Measurements from ENCODE around the gene FAM117A.
"Not testable (repeated sequence)": the region's sequence is repeated elsewhere in the genome, so short reads cannot be mapped to it uniquely, and the experiment has no call there.

The FAM117A gene

DNA sequence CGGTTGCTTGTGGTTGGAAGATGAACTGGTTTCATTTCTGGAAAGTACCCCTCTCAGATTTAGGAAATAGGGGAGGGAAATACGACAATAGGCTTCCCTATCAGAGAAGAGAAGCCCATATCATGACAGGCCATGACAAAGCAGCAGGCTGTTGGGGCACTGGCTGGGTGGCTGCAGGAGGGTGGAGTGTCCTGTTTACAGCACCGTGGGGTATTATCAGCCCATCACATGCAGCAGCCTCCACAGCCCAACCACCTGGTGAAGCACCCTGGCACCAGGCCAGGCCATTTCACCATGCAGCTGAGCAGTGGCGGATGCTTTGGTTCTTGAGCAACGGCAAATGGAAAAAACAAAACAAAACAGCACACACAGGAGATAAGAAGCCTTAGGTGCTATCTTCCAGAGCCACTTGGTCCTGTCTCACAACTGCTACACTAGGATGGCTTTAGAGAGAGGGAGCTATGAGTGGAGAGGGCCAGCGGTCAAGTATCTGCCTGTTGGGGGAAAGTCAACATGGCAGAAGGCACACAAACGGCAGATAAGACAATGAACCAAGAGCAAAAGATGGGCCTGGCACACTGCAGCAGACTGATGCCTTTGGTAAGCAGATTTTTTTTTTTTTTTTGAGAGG, 24.2 kb downstream of the FAM117A start:
- H3K9me3 Mint-ChIP-seq: no peaks in the 10 kb centered on the region
- peaks cover 63% of the 10 kb centered on the region for H3K4me1 Mint-ChIP-seq
- H3K27me3 Mint-ChIP-seq: no peaks in the 10 kb centered on the region
- H3K36me3 Mint-ChIP-seq: peaks cover 17% of the 10 kb centered on the region
- DNase-seq (ENCODE audit: low spot score in 2 of 2) (peak; percentile 89 to 94), ATAC-seq (ENCODE audit: low read depth) (peak; percentile 97)
- H3K4me3 Mint-ChIP-seq: peak overlapping the region; percentile 85
- H3K27ac Mint-ChIP-seq: peak overlapping the region; percentile 100

DNA sequence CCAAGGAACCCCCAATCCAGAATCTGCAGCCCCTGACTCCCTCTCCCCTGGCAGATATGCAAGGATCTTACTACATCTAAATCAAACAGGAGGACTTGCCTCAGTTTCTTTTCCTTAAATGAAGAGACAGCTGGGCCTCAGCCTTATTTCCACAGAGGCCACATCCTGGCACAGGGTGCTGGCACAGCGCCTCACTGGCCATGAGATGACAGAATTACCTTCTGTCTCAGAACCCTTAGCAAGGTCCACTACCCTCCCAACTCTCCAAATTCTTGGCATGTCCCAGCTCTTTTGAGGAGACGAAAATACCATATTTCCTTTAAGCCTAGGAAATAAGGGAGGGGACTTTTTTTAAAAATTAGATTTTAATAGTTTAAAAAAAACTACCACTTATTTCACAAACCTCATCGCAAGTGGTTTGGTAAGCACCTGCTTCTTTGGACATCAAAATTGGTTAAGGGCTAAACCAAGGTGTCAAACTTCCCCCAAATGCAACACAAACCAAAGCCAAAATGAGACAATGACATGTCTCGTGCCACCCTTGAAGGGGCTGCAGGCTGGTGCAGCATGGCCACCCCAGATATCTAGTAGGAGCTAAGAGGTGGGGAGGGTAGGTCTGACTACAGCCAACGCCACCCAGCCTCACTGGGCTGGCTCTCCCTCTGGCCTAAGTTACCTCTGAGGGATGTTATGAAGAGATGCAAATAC, 25.3 kb downstream of the FAM117A start:
- peak overlapping the region; percentile 100 for H3K27ac Mint-ChIP-seq
- H3K4me3 Mint-ChIP-seq: peak overlapping the region; percentile 85
- no peak for ATAC-seq (ENCODE audit: low read depth)
- H3K27me3 Mint-ChIP-seq: no peaks in the 10 kb centered on the region
- DNase-seq (ENCODE audit: low spot score in 2 of 2): no peak
- peaks cover 20% of the 10 kb centered on the region for H3K36me3 Mint-ChIP-seq
- H3K4me1 Mint-ChIP-seq: peaks cover 66% of the 10 kb centered on the region
- H3K9me3 Mint-ChIP-seq: no peaks in the 10 kb centered on the region

DNA sequence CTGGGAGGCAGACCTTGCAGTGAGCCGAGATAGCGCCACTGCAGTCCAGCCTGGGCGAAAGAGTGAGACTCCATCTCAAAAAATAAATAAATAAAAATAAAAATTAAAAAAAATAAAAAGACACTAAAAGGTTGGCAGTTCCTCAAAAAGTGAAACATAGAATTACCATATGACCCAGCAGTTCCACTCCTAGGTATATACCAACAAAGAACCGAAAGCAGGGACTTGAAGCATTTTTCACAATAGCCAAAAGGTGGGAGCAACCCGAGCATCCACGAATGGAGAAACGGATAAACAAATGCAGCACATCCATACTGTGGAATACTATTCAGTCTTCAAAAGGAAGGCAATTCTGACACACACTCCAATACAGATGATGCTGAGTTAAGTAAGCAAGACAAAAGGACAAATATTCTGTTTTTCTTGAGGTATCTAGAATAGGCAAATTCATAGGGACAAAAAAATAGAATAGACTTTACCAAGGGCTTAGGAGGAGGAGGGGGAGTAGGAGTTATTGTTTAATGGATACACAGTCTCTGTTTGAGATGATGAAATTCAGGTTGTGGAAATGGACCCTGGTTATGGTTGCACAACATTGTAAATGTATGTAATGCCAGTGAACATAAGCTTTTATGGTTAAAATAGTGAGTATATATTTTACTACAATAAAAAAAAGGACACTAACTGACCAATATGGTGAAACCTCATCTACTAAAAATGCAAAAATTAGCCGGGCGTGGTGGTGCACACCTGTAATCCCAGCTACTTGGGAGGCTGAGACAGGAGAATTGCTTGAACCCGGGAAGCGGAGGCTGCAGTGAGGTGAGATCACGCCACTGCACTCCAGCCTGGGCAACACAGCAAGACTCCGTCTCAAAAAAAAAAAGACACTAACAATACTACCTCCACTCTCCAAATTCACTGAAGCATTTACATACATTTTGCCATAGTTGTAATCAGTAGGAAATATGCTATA, 29.1 kb downstream of the FAM117A start:
- Mint-ChIP-seq H3K4me3 (no peak overlapping the region), H3K36me3 (peaks cover 24% of the 10 kb centered on the region), H3K27me3 (no peaks in the 10 kb centered on the region), H3K9me3 (no peaks in the 10 kb centered on the region), H3K4me1 (peaks cover 54% of the 10 kb centered on the region), H3K27ac (peak overlapping the region; percentile 100)
- DNase-seq (ENCODE audit: low spot score in 2 of 2): no peak
- ATAC-seq (ENCODE audit: low read depth): no peak

GRCh38 chr17:49731435-49731831, 32.5 kb downstream of the FAM117A start:
- H3K4me3 Mint-ChIP-seq: no peak overlapping the region
- no peaks in the 10 kb centered on the region for H3K27me3 Mint-ChIP-seq
- ATAC-seq (ENCODE audit: low read depth) (no peak), DNase-seq (ENCODE audit: low spot score in 2 of 2) (no peak)
- H3K36me3 Mint-ChIP-seq: peaks cover 24% of the 10 kb centered on the region
- H3K9me3 Mint-ChIP-seq: no peaks in the 10 kb centered on the region
- H3K4me1 Mint-ChIP-seq: peaks cover 39% of the 10 kb centered on the region
- peak overlapping the region; percentile 78 for H3K27ac Mint-ChIP-seq

- H3K36me3 Mint-ChIP-seq: peaks cover 23% of the 10 kb centered on the region
These were observed 33.0 kb downstream of the FAM117A start for GRCh38 chr17:49730785-49731434.

GRCh38 chr17:49730078-49730784, 33.7 kb downstream of the FAM117A start:
- peaks cover 29% of the 10 kb centered on the region for H3K36me3 Mint-ChIP-seq
- peaks cover 36% of the 10 kb centered on the region for H3K4me1 Mint-ChIP-seq
- H3K9me3 Mint-ChIP-seq: peaks cover 2% of the 10 kb centered on the region
- no peak for ATAC-seq (ENCODE audit: low read depth)
- no peak overlapping the region for H3K4me3 Mint-ChIP-seq
- DNase-seq (ENCODE audit: low spot score in 2 of 2): no peak
- H3K27me3 Mint-ChIP-seq: no peaks in the 10 kb centered on the region
- no peak overlapping the region for H3K27ac Mint-ChIP-seq

More at GRCh38 chr17:49730785-49731434, 33.0 kb downstream of the FAM117A start:
- Mint-ChIP-seq H3K4me3 (no peak overlapping the region), H3K27ac (peak overlapping the region; percentile 78), H3K9me3 (no peaks in the 10 kb centered on the region), H3K27me3 (no peaks in the 10 kb centered on the region), H3K4me1 (peaks cover 37% of the 10 kb centered on the region)
- ATAC-seq (ENCODE audit: low read depth) (no peak), DNase-seq (ENCODE audit: low spot score in 2 of 2) (no peak)

- Mint-ChIP-seq H3K9me3 (peaks cover 2% of the 10 kb centered on the region), H3K27me3 (no peaks in the 10 kb centered on the region), H3K4me3 (no peak overlapping the region), H3K36me3 (peaks cover 30% of the 10 kb centered on the region), H3K27ac (peak overlapping the region; percentile 58), H3K4me1 (peaks cover 36% of the 10 kb centered on the region)
- no peak for DNase-seq (ENCODE audit: low spot score in 2 of 2)
- ATAC-seq (ENCODE audit: low read depth): no peak
These were observed 34.9 kb downstream of the FAM117A start for GRCh38 chr17:49729069-49729468.

GRCh38 chr17:49728425-49728824, 35.5 kb downstream of the FAM117A start:
- peak overlapping the region; percentile 58 for H3K27ac Mint-ChIP-seq
- no peaks in the 10 kb centered on the region for H3K27me3 Mint-ChIP-seq
- H3K9me3 Mint-ChIP-seq: peaks cover 2% of the 10 kb centered on the region
- no peak overlapping the region for H3K4me3 Mint-ChIP-seq
- peaks cover 32% of the 10 kb centered on the region for H3K36me3 Mint-ChIP-seq
- DNase-seq (ENCODE audit: low spot score in 2 of 2) (no peak), ATAC-seq (ENCODE audit: low read depth) (no peak)
- peaks cover 36% of the 10 kb centered on the region for H3K4me1 Mint-ChIP-seq

DNA sequence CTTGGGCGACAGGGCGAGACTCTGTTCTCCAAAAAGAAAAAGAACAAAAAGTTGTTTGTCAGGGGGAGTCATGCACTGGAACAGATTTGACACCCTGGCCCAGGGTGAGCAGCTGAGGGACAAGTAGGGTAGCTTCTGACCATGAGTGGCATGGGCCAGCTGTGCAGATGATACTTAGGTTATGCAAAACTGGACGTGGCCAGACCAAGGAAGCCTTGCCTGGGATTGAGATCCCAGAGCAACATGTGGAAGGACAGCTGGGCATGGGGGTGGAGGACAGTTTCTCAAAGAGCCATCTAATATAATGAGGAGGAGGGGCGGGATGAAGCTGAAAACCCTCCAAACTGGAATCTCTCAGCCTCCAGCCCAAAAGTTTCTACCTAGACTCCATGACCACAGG, 36.6 kb downstream of the FAM117A start:
- Mint-ChIP-seq H3K27me3 (no peaks in the 10 kb centered on the region), H3K9me3 (peaks cover 2% of the 10 kb centered on the region), H3K36me3 (peaks cover 28% of the 10 kb centered on the region), H3K4me1 (peaks cover 27% of the 10 kb centered on the region), H3K4me3 (no peak overlapping the region), H3K27ac (no peak overlapping the region)
- DNase-seq (ENCODE audit: low spot score in 2 of 2) (no peak), ATAC-seq (ENCODE audit: low read depth) (no peak)

GRCh38 chr17:49725452-49726130, 38.3 kb downstream of the FAM117A start:
- Mint-ChIP-seq H3K4me1 (peaks cover 24% of the 10 kb centered on the region), H3K27me3 (no peaks in the 10 kb centered on the region)
- ATAC-seq (ENCODE audit: low read depth): no peak

DNA sequence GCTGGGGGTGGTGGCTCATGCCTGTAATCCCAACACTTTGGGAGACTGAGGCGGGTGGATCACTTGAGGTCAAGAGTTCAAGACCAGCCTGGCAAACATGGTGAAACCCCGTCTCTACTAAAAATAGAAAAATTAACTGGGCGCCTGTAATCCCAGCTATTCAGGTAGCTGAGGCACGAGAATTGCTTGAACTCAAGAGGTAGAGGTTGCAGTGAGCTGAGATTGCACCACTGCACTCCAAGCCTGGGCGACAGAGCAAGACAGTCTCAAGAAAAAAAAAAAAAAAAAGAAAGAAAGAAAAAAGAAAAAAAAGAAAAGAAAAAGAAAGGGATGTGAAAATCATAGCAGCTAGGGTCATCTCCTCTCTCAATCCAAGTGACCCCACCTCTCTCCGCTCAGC, 39.4 kb downstream of the FAM117A start:
- not testable (repeated sequence) for H3K9me3 Mint-ChIP-seq, H3K4me3 Mint-ChIP-seq
- peak overlapping the region; percentile 67 for H3K27ac Mint-ChIP-seq

More at GRCh38 chr17:49725452-49726130, 38.3 kb downstream of the FAM117A start:
- peak overlapping the region; percentile 67 for H3K27ac Mint-ChIP-seq
- peaks cover 30% of the 10 kb centered on the region for H3K36me3 Mint-ChIP-seq
- no peak for DNase-seq (ENCODE audit: low spot score in 2 of 2)
- H3K4me3 Mint-ChIP-seq: no peak overlapping the region
- H3K9me3 Mint-ChIP-seq: peaks cover 2% of the 10 kb centered on the region

GRCh38 chr17:49723423-49723822, 40.5 kb downstream of the FAM117A start:
- Mint-ChIP-seq H3K9me3 (peaks cover 2% of the 10 kb centered on the region), H3K4me3 (no peak overlapping the region), H3K27me3 (no peaks in the 10 kb centered on the region), H3K36me3 (peaks cover 28% of the 10 kb centered on the region), H3K4me1 (peaks cover 15% of the 10 kb centered on the region), H3K27ac (peak overlapping the region; percentile 53)
- ATAC-seq (ENCODE audit: low read depth): no peak
- DNase-seq (ENCODE audit: low spot score in 2 of 2): no peak

More for the DNA sequence above, 39.4 kb downstream of the FAM117A start:
- DNase-seq (ENCODE audit: low spot score in 2 of 2); H3K27me3 Mint-ChIP-seq; ATAC-seq (ENCODE audit: low read depth): not testable (repeated sequence)
- H3K4me1 Mint-ChIP-seq: peaks cover 24% of the 10 kb centered on the region
- H3K36me3 Mint-ChIP-seq: peaks cover 34% of the 10 kb centered on the region

All from memory B cell (primary cell).